ENCODE measurements around the gene ELP4. TPM values are rescaled to one million over a fixed set of nuclear protein-coding genes. Genes with fewer than 3 reads are reported as not detected.

The ELP4 gene
- total and polyA plus RNA-seq, 2 experiments from 2014 or later: 16.2 to 20.1 TPM

DNA sequence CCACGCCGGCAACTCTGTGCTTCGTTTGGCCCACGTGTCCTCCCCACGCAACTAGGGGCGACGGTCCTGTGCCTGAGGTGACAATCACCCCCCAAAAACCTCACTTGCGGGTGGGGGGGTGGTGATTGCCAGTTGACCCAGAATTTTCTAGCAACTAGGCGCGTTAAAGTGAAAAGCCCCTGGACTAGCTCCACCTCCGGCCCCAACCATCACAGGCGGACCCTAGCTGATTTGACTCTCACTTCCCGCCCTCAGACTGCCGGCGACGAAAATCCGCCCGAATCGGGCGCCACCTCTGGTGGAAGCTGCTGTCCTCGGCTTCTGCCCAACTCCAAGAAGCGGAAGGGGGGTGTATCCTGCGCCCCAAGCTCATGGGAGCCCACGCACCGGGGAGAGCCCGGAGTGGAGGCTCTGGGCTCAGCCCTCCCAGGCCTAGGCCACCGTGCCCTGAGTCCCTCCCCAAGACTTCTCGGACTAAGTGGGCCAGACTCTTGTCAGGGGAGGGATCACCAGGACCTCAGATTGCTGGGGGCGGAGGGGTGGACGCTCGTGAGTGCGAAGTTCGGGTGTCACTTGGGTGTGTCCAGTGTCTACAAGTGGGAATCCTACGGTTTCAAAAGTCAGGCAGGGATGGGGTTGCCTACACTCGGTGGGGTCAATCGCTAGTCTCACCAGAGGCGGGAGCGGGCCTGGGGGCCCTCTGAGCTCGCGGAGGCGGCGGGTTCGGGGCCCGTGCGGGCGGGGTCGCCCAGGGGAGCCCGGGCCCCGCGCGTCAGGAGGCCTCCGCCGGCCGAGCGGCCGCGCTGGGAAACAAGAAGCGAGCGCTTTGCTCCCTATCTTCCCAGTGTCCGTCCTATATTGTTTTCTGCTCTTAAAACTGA, 289.2 kb downstream of the ELP4 start:
- no peaks in the 10 kb centered on the region for H3F3A ChIP-seq (ENCODE audit: insufficient read depth)
- TF ChIP-seq EZH2phosphoT487 (IDR thresholded peaks at IDR 0.05; ENCODE audit: insufficient read depth, low read depth): 0 out of 2 replicates have a peak, but pooled peaks have one; percentile 30
- no peak for TF ChIP-seq EZH2 (IDR thresholded peaks at IDR 0.05; ENCODE audit: insufficient read depth, poor library complexity, severe bottlenecking)
- H3K36me3 ChIP-seq (ENCODE audit: low read depth): no peaks in the 10 kb centered on the region
- H3K9ac ChIP-seq: no peak overlapping the region
- peaks cover 67% of the 10 kb centered on the region for H3K27me3 ChIP-seq (replicated peaks; ENCODE audit: insufficient read depth)
- no peak overlapping the region for H3K27ac ChIP-seq
- 7 to 8% methylated on average over 41 to 53 of the region's 60 CpGs for WGBS, 2 experiments (ENCODE audit: low coverage in 1 of 2, low lambda C conversion rate in 2 of 2, missing lambda C conversion rate in 2 of 2)
- no peaks in the 10 kb centered on the region for H3K4me1 ChIP-seq (ENCODE audit: insufficient read depth)
- in situ Hi-C loops (cut with MboI): no loop called here
- no peaks in the 10 kb centered on the region for H3K79me2 ChIP-seq (ENCODE audit: insufficient read depth)
- DNase-seq: peak; percentile 48
- peak overlapping the region; percentile 8 for H3K4me2 ChIP-seq (ENCODE audit: unreplicated experiment)
- peak overlapping the region; percentile 39; the same call in 1 of the 2 replicates for H2AFZ ChIP-seq
- H4K20me1 ChIP-seq (ENCODE audit: insufficient read depth): no peaks in the 10 kb centered on the region
- peak overlapping the region; percentile 38 for H3K4me3 ChIP-seq
- no peaks in the 10 kb centered on the region for H3K9me2 ChIP-seq (ENCODE audit: insufficient read depth)
- no peaks in the 10 kb centered on the region for H3K9me3 ChIP-seq (ENCODE audit: low read depth)

DNA sequence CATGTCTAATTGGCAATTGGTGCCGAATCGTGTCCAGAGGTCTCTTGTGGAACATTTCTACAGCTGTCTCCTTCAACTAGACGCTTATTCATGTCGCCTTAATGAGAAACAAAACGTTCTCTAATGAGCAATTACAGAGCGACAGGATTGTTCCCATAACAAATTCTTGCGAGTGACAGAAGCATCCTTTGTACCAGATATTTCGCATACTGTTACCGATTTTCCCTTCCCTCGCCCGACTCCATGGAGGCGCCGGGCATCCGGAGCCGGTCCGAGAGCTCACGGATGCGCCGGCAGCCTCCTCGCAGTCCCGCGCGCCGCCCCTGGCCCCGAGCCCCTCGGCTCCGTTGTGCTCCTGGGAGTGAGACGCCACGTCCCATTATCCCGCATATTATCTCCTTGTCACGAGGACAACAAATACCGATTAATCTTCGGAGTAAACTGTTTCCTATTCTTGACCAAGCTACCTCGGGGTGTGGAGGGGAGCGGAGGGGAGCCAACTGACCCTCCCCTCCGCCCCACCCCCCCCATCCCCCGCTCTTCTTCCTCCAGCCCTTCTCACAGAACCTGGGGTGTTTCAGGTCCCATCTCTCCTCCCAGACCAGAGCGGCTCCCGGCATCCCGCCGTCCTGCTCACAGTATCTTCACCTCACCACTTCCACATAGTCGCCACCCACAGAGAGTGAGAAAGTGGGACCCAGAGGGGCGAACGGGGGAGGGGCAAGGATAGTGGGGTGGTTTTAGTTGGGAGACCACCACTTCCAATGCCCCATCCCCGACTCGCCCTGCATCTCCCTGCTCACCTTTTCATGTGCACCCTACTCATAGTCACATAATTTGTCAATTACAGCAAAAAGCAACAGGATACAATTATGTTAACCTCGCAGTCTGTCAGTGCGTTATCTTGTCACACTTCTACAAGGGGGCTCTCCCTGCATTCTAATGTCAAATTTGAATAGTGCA, 290.1 kb downstream of the ELP4 start:
- Histone ChIP-seq H2AFZ (no peak overlapping the region), H3K4me2 (ENCODE audit: unreplicated experiment) (no peak overlapping the region), H4K20me1 (ENCODE audit: insufficient read depth) (no peaks in the 10 kb centered on the region), H3K79me2 (ENCODE audit: insufficient read depth) (no peaks in the 10 kb centered on the region), H3K27me3 (replicated peaks; ENCODE audit: insufficient read depth) (peaks cover 76% of the 10 kb centered on the region), H3F3A (ENCODE audit: insufficient read depth) (no peaks in the 10 kb centered on the region), H3K4me1 (ENCODE audit: insufficient read depth) (no peaks in the 10 kb centered on the region), H3K4me3 (0 out of 2 replicates have a peak overlapping the region, but pooled peaks have one; percentile 38), H3K9me2 (ENCODE audit: insufficient read depth) (no peaks in the 10 kb centered on the region), H3K36me3 (ENCODE audit: low read depth) (no peaks in the 10 kb centered on the region), H3K9ac (no peak overlapping the region), H3K9me3 (ENCODE audit: low read depth) (no peaks in the 10 kb centered on the region), H3K27ac (no peak overlapping the region)
- DNase-seq: no peak
- WGBS, 2 experiments (ENCODE audit: low coverage in 1 of 2, low lambda C conversion rate in 2 of 2, missing lambda C conversion rate in 2 of 2): 5 to 7% methylated on average over 34 to 48 of the region's 48 CpGs
- in situ Hi-C loops (cut with MboI): no loop called here
- TF ChIP-seq EZH2 (IDR thresholded peaks at IDR 0.05; ENCODE audit: insufficient read depth, poor library complexity, severe bottlenecking): peak; percentile 86
- TF ChIP-seq EZH2phosphoT487 (IDR thresholded peaks at IDR 0.05; ENCODE audit: insufficient read depth, low read depth): no peak

DNA sequence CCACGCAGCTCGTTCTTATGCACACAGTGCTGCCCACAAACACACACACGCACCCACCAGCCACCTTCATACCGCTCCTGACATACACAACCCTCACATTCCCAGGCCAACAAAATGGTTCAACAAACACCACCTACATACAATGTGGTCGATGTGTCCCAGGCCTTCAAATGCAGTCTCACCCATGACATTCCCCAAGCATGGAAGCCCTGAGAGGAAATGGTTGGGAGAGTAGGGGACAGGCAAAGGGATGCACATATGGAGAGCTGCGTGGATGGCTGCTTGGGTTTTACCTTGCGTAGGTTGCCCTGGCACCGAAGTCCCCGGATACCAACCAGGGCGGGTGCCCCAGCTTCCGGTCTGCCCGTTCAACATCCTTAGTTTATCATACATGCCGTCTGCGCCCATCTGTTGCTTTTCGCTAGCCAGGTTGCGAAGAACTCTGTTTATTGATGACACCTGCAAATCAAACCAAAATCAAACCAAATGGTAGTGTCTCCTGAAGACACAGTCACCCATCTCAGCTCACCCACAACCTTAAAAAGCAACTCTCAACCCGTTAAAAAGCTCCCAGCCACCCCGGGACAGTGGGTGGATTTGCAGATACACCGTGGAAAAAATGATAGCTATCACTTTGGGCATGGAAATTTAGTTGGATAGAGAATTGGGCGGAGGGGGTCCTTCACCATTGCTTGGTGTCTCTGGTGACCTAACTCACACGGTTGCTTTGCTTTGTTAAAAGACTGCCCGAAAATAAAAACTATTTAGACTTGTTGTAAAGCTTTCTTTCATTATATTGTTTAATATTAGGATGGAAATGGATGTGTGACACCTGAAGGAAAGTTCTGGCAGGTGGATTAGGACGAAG, 291.1 kb downstream of the ELP4 start:
- Histone ChIP-seq H3K36me3 (ENCODE audit: low read depth) (no peaks in the 10 kb centered on the region), H4K20me1 (ENCODE audit: insufficient read depth) (no peaks in the 10 kb centered on the region), H3F3A (ENCODE audit: insufficient read depth) (no peaks in the 10 kb centered on the region), H3K9me2 (ENCODE audit: insufficient read depth) (no peaks in the 10 kb centered on the region), H3K79me2 (ENCODE audit: insufficient read depth) (no peaks in the 10 kb centered on the region), H3K27me3 (replicated peaks; ENCODE audit: insufficient read depth) (peaks cover 85% of the 10 kb centered on the region), H2AFZ (no peak overlapping the region), H3K9me3 (ENCODE audit: low read depth) (no peaks in the 10 kb centered on the region), H3K4me2 (ENCODE audit: unreplicated experiment) (no peak overlapping the region), H3K9ac (no peak overlapping the region), H3K4me1 (ENCODE audit: insufficient read depth) (no peaks in the 10 kb centered on the region), H3K4me3 (no peak overlapping the region), H3K27ac (no peak overlapping the region)
- TF ChIP-seq EZH2phosphoT487 (IDR thresholded peaks at IDR 0.05; ENCODE audit: insufficient read depth, low read depth): 0 out of 2 replicates have a peak, but pooled peaks have one; percentile 55
- no peak for TF ChIP-seq EZH2 (IDR thresholded peaks at IDR 0.05; ENCODE audit: insufficient read depth, poor library complexity, severe bottlenecking)
- 18 to 21% methylated on average over 23 of the region's 23 CpGs for WGBS, 2 experiments (ENCODE audit: low coverage in 1 of 2, low lambda C conversion rate in 2 of 2, missing lambda C conversion rate in 2 of 2)
- DNase-seq: no peak
- in situ Hi-C loops (cut with MboI): no loop called here

Measured in GM23248 (cell line).